Liver (tissue), 10 donors: ENCODE measurements around the gene PPP1R10. TPM values are rescaled to one million over a fixed set of nuclear protein-coding genes. Genes with fewer than 3 reads are reported as not detected.

ENCODE experiments used
- DNase-seq: peaks from one replicate; pipeline ENCODE4 v3.0.0-alpha.2; 2017; ENCODE audit warnings: low spot score
- H3K27ac ChIP-seq, 2 donors: one replicate each; pipeline ENCODE4 v1.7.0; 2013; ENCODE audit warnings: inconsistent platforms in 2 of 2, low read length in 2 of 2, control low read depth in 1 of 2, low read depth in 1 of 2, mild to moderate bottlenecking in 1 of 2
- H3K27me3 ChIP-seq, 4 donors: one replicate each; pipeline versions ENCODE4 v1.6.1 to v1.7.0; 2013; ENCODE audit warnings: low read length in 3 of 4, inconsistent platforms in 1 of 4, mild to moderate bottlenecking in 1 of 4, moderate library complexity in 1 of 4; ENCODE audit not compliant: control insufficient read depth in 4 of 4, insufficient read depth in 4 of 4
- H3K36me3 ChIP-seq, 4 donors: one replicate each; pipeline versions ENCODE4 v1.6.1 to v1.7.0; 2013; ENCODE audit warnings: low read length in 3 of 4, mild to moderate bottlenecking in 3 of 4, low read depth in 1 of 4, moderate library complexity in 1 of 4; ENCODE audit not compliant: control insufficient read depth in 4 of 4, insufficient read depth in 3 of 4
- H3K4me1 ChIP-seq, 4 donors: one replicate each; pipeline versions ENCODE4 v1.6.1 to v1.7.0; 2013; ENCODE audit warnings: low read length in 3 of 4, mild to moderate bottlenecking in 3 of 4, moderate library complexity in 1 of 4; ENCODE audit not compliant: control insufficient read depth in 4 of 4, insufficient read depth in 4 of 4
- H3K4me3 ChIP-seq, 3 donors: one replicate each; pipeline versions ENCODE4 v1.6.1 to v1.7.0; 2013; ENCODE audit warnings: low read length in 3 of 3, control low read depth in 1 of 3, low read depth in 1 of 3, mild to moderate bottlenecking in 1 of 3
- H3K9ac ChIP-seq, 2 donors: one replicate each; pipeline ENCODE4 v1.7.0; 2013; ENCODE audit warnings: low read length in 2 of 2, mild to moderate bottlenecking in 2 of 2, moderate library complexity in 2 of 2, control low read depth in 1 of 2, low read depth in 1 of 2
- H3K9me3 ChIP-seq, 4 donors: one replicate each; pipeline versions ENCODE4 v1.6.1 to v1.7.0; 2013; ENCODE audit warnings: low read length in 3 of 4; ENCODE audit not compliant: control insufficient read depth in 4 of 4
- EGR1 ChIP-seq, 2 donors: IDR thresholded peaks; 2 replicates each; pipeline ENCODE4 v1.6.1; 2016 to 2018; ENCODE audit warnings: antibody characterized with exemption in 2 of 2, low read depth in 2 of 2
- FOXA1 ChIP-seq: IDR thresholded peaks from 2 replicates; pipeline ENCODE4 v1.6.1; 2016; ENCODE audit warnings: antibody characterized with exemption
- FOXA2 ChIP-seq: IDR thresholded peaks from 2 replicates; pipeline ENCODE4 v1.6.1; 2016; ENCODE audit warnings: antibody characterized with exemption
- GABPA ChIP-seq, 2 donors: IDR thresholded peaks in 1 of 2; conservative IDR thresholded peaks in 1 of 2; 2 replicates each; pipeline ENCODE4 v1.6.1; 2016; ENCODE audit warnings: antibody characterized with exemption in 2 of 2, mild to moderate bottlenecking in 1 of 2, moderate library complexity in 1 of 2
- HNF4A ChIP-seq, 2 donors: conservative IDR thresholded peaks; 2 replicates each; pipeline ENCODE4 v1.6.1; 2016; ENCODE audit warnings: antibody characterized with exemption in 2 of 2, mild to moderate bottlenecking in 2 of 2
- NR2F2 ChIP-seq: IDR thresholded peaks from 2 replicates; pipeline ENCODE4 v1.6.1; 2016; ENCODE audit warnings: antibody characterized with exemption
- YY1 ChIP-seq: IDR thresholded peaks from 2 replicates; pipeline ENCODE4 v1.6.1; 2016; ENCODE audit warnings: antibody characterized with exemption, mild to moderate bottlenecking
- WGBS: extraction: QIAGEN DNeasy Blood & Tissue Kit; methylation state at CpG from one replicate; pipeline ENCODE4 v1.1.7; 2013; 5-methylcytosine and 5-hydroxymethylcytosine counted together
- polyA plus RNA-seq, 2 donors: library from polyadenylated mRNA; stranded (reverse) in 1 of 2; unstranded in 1 of 2; fragments of 200-250 nt in 1 of 2; fragments of >200 nt in 1 of 2; fragmentation: Nextera tagmentation in 1 of 2; extraction: Ambion mirVana in 1 of 2; gene quantifications; one replicate each; pipeline versions ENCODE4 v1.2.1 to v1.2.3, GENCODE V29; 2013 to 2015
- small RNA-seq: library from RNA; depleted of rRNA; stranded (forward); fragments of <200 nt; gene quantifications from one replicate; pipeline ENCODE3, GENCODE V24; 2014
- total RNA-seq, 2 donors: library from RNA; depleted of rRNA; stranded (reverse); fragments of >200 nt; gene quantifications; one replicate each; pipeline ENCODE4 v1.2.3, GENCODE V29; 2014
- TF ChIP-seq, protein P1 (sequence below): IDR thresholded peaks from 2 replicates; pipeline ENCODE4 v1.6.1; 2016; ENCODE audit warnings: antibody characterized with exemption
- TF ChIP-seq, protein P2 (sequence below): IDR thresholded peaks from 2 replicates; pipeline ENCODE4 v1.6.1; 2016; ENCODE audit warnings: antibody characterized with exemption, mild to moderate bottlenecking
- donor health status: healthy.
- donor health status: healthy.
- donor health status: healthy.
- donor health status: healthy.
- donor health status: healthy.

PPP1R10 gene
- total and polyA plus RNA-seq, 4 donors = 11.1 to 21.1 (median 14.1) TPM

DNA sequence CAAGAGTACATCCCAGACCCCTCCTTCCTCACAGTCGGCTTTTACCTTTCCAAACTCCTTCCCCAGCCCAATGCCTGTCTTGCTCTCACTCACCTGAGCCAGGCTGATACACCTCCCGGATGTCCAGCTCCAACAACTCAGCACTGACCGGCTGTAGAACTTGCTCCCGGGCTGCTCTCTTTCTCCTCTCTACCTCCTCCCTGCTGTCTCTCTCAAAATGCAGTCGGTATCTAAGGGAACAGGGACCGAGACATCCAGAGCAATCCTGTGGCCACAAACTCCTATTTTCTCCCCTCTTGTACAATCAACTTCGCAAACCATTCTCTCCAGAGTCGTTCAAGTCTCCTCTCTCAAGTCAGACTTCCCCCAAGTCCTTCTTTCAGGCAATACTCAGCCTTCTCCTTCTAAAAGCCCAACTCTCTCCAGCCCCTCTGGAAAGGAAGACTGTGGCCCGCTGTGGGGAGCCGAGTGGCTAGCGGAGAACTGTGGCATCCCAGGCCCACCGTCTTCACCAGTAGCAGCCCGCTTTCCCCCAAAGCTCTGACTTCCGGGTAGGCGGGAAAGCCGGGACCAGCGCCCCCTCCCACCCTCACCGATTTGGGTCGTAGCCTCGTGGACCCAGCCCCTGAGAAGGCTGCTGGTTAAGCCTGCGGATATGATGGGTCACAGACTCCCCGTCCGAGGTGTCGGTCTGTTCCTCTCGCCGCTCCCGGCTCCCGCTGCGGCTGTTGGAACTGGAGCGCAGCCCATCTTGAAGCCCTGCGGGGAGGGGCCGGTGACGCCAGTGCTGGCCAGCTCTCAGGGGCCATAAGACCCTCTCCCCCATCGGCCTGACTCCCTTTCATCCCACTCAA lies 61.9 kb downstream of the PPP1R10 start (continued):
- TF ChIP-seq GABPA (IDR thresholded peaks at IDR 0.05 in 1 of 2, conservative IDR thresholded peaks at IDR 0.05 in 1 of 2) (no peak), FOXA1 (no peak), NR2F2 (no peak), FOXA2 (no peak), YY1 (no peak)
- TF ChIP-seq, protein P1, sequence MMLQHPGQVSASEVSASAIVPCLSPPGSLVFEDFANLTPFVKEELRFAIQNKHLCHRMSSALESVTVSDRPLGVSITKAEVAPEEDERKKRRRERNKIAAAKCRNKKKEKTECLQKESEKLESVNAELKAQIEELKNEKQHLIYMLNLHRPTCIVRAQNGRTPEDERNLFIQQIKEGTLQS = no peak

- DNase-seq = no peak
- no peak for TF ChIP-seq EGR1 (IDR thresholded peaks at IDR 0.05; ENCODE audit: low read depth in 2 of 2)
- no peak for TF ChIP-seq GABPA (IDR thresholded peaks at IDR 0.05 in 1 of 2, conservative IDR thresholded peaks at IDR 0.05 in 1 of 2)
- TF ChIP-seq, protein P2, sequence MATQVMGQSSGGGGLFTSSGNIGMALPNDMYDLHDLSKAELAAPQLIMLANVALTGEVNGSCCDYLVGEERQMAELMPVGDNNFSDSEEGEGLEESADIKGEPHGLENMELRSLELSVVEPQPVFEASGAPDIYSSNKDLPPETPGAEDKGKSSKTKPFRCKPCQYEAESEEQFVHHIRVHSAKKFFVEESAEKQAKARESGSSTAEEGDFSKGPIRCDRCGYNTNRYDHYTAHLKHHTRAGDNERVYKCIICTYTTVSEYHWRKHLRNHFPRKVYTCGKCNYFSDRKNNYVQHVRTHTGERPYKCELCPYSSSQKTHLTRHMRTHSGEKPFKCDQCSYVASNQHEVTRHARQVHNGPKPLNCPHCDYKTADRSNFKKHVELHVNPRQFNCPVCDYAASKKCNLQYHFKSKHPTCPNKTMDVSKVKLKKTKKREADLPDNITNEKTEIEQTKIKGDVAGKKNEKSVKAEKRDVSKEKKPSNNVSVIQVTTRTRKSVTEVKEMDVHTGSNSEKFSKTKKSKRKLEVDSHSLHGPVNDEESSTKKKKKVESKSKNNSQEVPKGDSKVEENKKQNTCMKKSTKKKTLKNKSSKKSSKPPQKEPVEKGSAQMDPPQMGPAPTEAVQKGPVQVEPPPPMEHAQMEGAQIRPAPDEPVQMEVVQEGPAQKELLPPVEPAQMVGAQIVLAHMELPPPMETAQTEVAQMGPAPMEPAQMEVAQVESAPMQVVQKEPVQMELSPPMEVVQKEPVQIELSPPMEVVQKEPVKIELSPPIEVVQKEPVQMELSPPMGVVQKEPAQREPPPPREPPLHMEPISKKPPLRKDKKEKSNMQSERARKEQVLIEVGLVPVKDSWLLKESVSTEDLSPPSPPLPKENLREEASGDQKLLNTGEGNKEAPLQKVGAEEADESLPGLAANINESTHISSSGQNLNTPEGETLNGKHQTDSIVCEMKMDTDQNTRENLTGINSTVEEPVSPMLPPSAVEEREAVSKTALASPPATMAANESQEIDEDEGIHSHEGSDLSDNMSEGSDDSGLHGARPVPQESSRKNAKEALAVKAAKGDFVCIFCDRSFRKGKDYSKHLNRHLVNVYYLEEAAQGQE = no peak
- no peak for TF ChIP-seq FOXA1
- no peak for TF ChIP-seq FOXA2
- no peak for TF ChIP-seq HNF4A (conservative IDR thresholded peaks at IDR 0.05)
- Histone ChIP-seq H3K4me3 (no peak overlapping the region), H3K9me3 (no peaks in the 10 kb centered on the region), H3K27me3 (no peaks in the 10 kb centered on the region), H3K9ac (no peak overlapping the region), H3K4me1 (peaks cover 4 to 27% (median 17%) of the 10 kb centered on the region in 4 donors), H3K27ac (no peak overlapping the region), H3K36me3 (peaks cover 0 to 29% (median 12%) of the 10 kb centered on the region in 4 donors)
- 91% methylated on average over 4 of the region's 4 CpGs for WGBS
Measured at GRCh38 chr6:30554404-30554803, 62.6 kb downstream of the PPP1R10 start.

Small RNA genes lying within 50 kb of the gene (small RNA-seq; reads per million reads assigned to genes)
- gene MIR877 = 1.4 reads per million, percentile 83 among the genes with 10 or more reads in this experiment

Other genes with a start within 250 kb of the PPP1R10 start
- 100 to 1,000 TPM; 133 to 236 TPM for gene HLA-E, start 127.7 kb downstream of the PPP1R10 start, total RNA-seq
- gene HLA-E, start 127.7 kb downstream of the PPP1R10 start, polyA plus RNA-seq = 100 to 1,000 TPM; 177 to 258 TPM
- gene GNL1, start 60.8 kb downstream of the PPP1R10 start, total RNA-seq = 10 to 100 TPM; 12.3 to 14.0 TPM
- 10 to 100 TPM; 10.1 to 18.2 TPM for gene GNL1, start 60.8 kb downstream of the PPP1R10 start, polyA plus RNA-seq
- gene PRR3, start 59.9 kb downstream of the PPP1R10 start, total RNA-seq = 1 to 10 TPM; 2.1 to 2.3 TPM
- gene PRR3, start 59.9 kb downstream of the PPP1R10 start, polyA plus RNA-seq = 1 to 10 TPM; 2.5 to 3.2 TPM
- gene ABCF1, start 45.8 kb downstream of the PPP1R10 start, total RNA-seq = 10 to 100 TPM; 20.4 to 33.9 TPM
- gene ABCF1, start 45.8 kb downstream of the PPP1R10 start, polyA plus RNA-seq = 10 to 100 TPM; 25.0 to 27.2 TPM
- 10 to 100 TPM; 50.5 to 58.6 TPM for gene MRPS18B, start 597 bp upstream of the PPP1R10 start, total RNA-seq
- 10 to 100 TPM; 80.2 to 81.9 TPM for gene MRPS18B, start 597 bp upstream of the PPP1R10 start, polyA plus RNA-seq
- gene ATAT1, start 9.6 kb upstream of the PPP1R10 start, total RNA-seq = 1 to 10 TPM; 2.1 to 3.3 TPM
- gene ATAT1, start 9.6 kb upstream of the PPP1R10 start, polyA plus RNA-seq = 1 to 10 TPM; 2.6 to 5.4 TPM
- 1 to 10 TPM; 2.0 to 8.9 TPM for gene C6orf136, start 29.9 kb upstream of the PPP1R10 start, total RNA-seq
- 10 to 100 TPM; 10.8 to 12.0 TPM for gene C6orf136, start 29.9 kb upstream of the PPP1R10 start, polyA plus RNA-seq
- 10 to 100 TPM; 20.6 to 23.9 TPM for gene DHX16, start 55.8 kb upstream of the PPP1R10 start, total RNA-seq
- gene DHX16, start 55.8 kb upstream of the PPP1R10 start, polyA plus RNA-seq = 10 to 100 TPM; 10.1 to 14.2 TPM
- gene PPP1R18, start 69.4 kb upstream of the PPP1R10 start, total RNA-seq = 10 to 100 TPM; 11.4 to 11.5 TPM
- gene PPP1R18, start 69.4 kb upstream of the PPP1R10 start, polyA plus RNA-seq = 10 to 100 TPM in 1 of 2 donors, 1 to 10 TPM in 1; 7.4 to 17.4 TPM
- 1 to 10 TPM in 1 of 2 donors, under 1 TPM in 1; 0.59 to 2.3 TPM for gene NRM, start 73.7 kb upstream of the PPP1R10 start, total RNA-seq
- 1 to 10 TPM; 2.4 to 3.3 TPM for gene NRM, start 73.7 kb upstream of the PPP1R10 start, polyA plus RNA-seq
- gene MDC1, start 100.0 kb upstream of the PPP1R10 start, total RNA-seq = 10 to 100 TPM in 1 of 2 donors, 1 to 10 TPM in 1; 9.0 to 15.5 TPM
- gene MDC1, start 100.0 kb upstream of the PPP1R10 start, polyA plus RNA-seq = 1 to 10 TPM; 5.9 to 7.7 TPM
- gene TUBB, start 103.1 kb upstream of the PPP1R10 start, total RNA-seq = 100 to 1,000 TPM; 197 to 533 TPM
- gene TUBB, start 103.1 kb upstream of the PPP1R10 start, polyA plus RNA-seq = 100 to 1,000 TPM; 115 to 224 TPM
- 10 to 100 TPM; 38.6 to 60.5 TPM for gene FLOT1, start 125.4 kb upstream of the PPP1R10 start, total RNA-seq
- 10 to 100 TPM; 58.4 to 99.8 TPM for gene FLOT1, start 125.4 kb upstream of the PPP1R10 start, polyA plus RNA-seq
- 1 to 10 TPM; 1.3 to 6.5 TPM for gene IER3, start 127.3 kb upstream of the PPP1R10 start, total RNA-seq
- 1 to 10 TPM; 6.9 to 8.1 TPM for gene IER3, start 127.3 kb upstream of the PPP1R10 start, polyA plus RNA-seq